ENCODE measurements around the gene MSH4.
"Not testable (repeated sequence)": the region's sequence is repeated elsewhere in the genome, so short reads cannot be mapped to it uniquely, and the experiment has no call there.

DNA sequence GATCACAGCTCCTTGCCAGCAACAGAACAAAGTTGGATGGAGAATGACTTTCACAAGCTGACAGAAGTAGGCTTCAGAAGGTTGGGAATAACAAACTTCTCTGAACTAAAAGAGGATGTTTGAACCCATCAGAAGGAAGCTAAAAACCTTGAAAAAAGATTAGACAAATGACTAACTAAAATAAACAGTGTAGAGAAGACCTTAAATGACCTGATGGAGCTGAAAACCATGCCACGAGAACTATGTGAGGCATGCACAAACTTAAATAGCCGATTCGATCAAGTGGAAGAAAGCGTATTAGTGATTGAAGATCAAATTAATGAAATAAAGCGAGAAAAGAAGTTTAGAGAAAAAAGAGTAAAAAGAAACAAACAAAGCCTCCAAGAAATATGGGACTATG is 18.0 kb upstream of the MSH4 start:
- TF ChIP-seq CTCF (IDR thresholded peaks at IDR 0.05); POLR2A (IDR thresholded peaks at IDR 0.05; ENCODE audit: low read length); GATA3 (IDR thresholded peaks at IDR 0.05; ENCODE audit: borderline replicate concordance); EP300 (IDR thresholded peaks at IDR 0.05); SMC3 (IDR thresholded peaks at IDR 0.05); RFX5 (IDR thresholded peaks at IDR 0.05); CBX2 (IDR thresholded peaks at IDR 0.05; ENCODE audit: borderline replicate concordance, low read depth): not testable (repeated sequence)

All from A549 (cell line).